Fibroblast of the aortic adventitia (primary cell): Measurements from ENCODE around the gene AKAP10. TPM values are rescaled to one million over a fixed set of nuclear protein-coding genes. Genes with fewer than 3 reads are reported as not detected.
A peak's percentile ranks its signal among the peaks of the same experiment; 100 is the strongest.
"Not testable (repeated sequence)": the region's sequence is repeated elsewhere in the genome, so short reads cannot be mapped to it uniquely, and the experiment has no call there.

ENCODE experiments used
- DNase-seq: peaks from one replicate; pipeline ENCODE4 v3.0.0-alpha.2; 2010; ENCODE audit warnings: low read depth
- H3K4me3 ChIP-seq: 2 replicates; pipeline ENCODE4 v1.5.1; 2011; ENCODE audit warnings: low read depth, mild to moderate bottlenecking, control low read depth, low read length, moderate library complexity
- small RNA-seq: library from RNA; depleted of rRNA; stranded (forward); fragments of <200 nt; gene quantifications from one replicate; pipeline ENCODE3, GENCODE V24; 2012
- total RNA-seq: library from RNA; depleted of rRNA; stranded (reverse); fragments of >200 nt; gene quantifications from 2 replicates; pipeline ENCODE4 v1.2.3, GENCODE V29; 2012; ENCODE audit warnings: low replicate concordance
- TF ChIP-seq, protein P1 (sequence below): IDR thresholded peaks from 2 replicates; pipeline ENCODE4 v1.5.1; 2011; ENCODE audit warnings: mild to moderate bottlenecking, low read length, control low read depth, inconsistent platforms; ENCODE audit not compliant: insufficient read depth

AKAP10 gene
- total RNA-seq, 1 donor, result 26.8 TPM

DNA sequence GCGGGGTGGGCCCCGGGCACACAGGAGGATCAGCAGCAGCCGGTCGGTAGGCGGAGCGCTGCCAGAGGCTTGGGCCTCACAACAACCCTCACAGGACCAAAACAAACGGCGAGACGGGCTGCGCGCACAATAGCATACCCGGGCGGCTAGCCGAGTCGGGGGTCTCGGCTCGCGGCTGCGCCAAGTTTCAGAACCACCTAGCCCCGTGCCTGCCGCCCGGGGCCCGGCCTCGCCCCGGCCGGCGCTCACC, 110.6 kb downstream of the AKAP10 start:
- TF ChIP-seq, protein P1, sequence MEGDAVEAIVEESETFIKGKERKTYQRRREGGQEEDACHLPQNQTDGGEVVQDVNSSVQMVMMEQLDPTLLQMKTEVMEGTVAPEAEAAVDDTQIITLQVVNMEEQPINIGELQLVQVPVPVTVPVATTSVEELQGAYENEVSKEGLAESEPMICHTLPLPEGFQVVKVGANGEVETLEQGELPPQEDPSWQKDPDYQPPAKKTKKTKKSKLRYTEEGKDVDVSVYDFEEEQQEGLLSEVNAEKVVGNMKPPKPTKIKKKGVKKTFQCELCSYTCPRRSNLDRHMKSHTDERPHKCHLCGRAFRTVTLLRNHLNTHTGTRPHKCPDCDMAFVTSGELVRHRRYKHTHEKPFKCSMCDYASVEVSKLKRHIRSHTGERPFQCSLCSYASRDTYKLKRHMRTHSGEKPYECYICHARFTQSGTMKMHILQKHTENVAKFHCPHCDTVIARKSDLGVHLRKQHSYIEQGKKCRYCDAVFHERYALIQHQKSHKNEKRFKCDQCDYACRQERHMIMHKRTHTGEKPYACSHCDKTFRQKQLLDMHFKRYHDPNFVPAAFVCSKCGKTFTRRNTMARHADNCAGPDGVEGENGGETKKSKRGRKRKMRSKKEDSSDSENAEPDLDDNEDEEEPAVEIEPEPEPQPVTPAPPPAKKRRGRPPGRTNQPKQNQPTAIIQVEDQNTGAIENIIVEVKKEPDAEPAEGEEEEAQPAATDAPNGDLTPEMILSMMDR, result peak; percentile 44
- peak overlapping the region; percentile 74 for H3K4me3 ChIP-seq
- peak; percentile 56 for DNase-seq

DNA sequence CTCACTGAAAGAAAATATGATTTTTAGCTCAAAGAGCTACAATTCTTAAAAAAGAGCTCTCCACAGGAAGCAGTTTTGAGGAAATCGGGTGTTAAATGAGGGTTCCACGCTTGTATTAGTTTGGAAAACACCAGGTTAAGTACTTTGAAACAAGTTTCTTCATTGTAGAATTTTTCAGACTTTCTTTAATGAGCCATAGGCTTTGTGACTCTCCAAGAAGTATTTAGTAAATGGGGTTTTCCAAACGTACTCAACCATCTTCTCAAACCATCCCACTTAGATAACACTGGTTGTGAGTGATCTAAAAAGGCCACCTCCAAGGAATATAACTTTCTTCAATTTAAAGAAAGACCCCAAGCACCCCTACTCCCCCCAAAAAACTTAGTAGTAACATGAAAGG, 112.6 kb downstream of the AKAP10 start:
- TF ChIP-seq, protein P1, result no peak
- no peak overlapping the region for H3K4me3 ChIP-seq
- no peak for DNase-seq

DNA sequence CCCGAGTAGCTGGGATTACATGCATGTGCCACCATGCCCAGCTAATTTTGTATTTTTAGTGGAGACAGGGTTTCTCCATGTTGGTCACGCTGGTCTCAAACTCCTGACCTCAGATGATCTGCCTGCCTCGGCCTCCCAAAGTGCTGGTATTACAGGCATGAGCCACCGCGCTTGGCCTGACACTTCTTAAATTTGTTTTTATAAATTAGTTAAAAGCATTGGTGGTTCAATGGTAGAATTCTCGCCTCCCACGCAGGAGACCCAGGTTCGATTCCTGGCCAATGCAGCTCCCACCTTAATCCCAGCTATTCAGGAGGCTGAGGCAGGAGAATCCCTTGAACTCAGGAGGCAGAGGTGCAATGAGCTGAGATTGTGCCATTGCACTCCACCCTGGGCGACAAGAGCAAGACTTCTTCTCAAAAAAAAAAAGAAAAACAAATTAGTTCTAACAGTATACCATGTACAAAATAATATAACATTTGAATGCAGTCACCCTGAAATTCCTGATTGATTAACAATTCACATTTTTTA, 116.9 kb downstream of the AKAP10 start:
- not testable (repeated sequence) for H3K4me3 ChIP-seq, DNase-seq

DNA sequence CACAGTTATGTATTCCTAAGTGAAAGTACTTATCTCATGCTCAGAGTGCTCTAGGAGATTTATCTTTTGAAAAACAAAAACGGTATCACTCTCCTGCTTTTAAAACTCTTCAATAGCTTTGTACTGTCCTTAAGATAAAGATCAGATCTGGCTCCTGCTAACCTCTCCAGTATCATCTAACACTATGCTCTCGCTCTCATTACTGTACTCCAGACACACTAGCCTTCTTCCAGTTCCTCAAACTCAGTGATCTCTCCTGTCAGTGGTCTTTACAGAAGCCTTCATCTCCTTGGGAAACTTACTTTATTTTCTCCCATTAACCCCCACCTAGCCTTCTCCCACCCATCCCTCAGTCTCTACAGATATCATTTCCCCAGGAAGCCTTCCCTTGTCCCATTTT, 120.0 kb downstream of the AKAP10 start:
- TF ChIP-seq, protein P1, result no peak
- no peak overlapping the region for H3K4me3 ChIP-seq
- no peak for DNase-seq

Small RNAs within 50 kb of the gene (small RNA-seq; reads per million reads assigned to genes)
- not detected for gene AC015726.2

Other genes starting within 250 kb of the AKAP10 start
- gene ALDH3A1, start 229.5 kb downstream of the AKAP10 start, total RNA-seq, result 0.54 TPM in 1 of 2 replicates, not detected in the other
- 20.4 and 22.1 TPM in 2 replicates for gene ULK2, start 109.9 kb downstream of the AKAP10 start, total RNA-seq
- 13.6 and 16.8 TPM in 2 replicates for gene SPECC1, start 31.5 kb upstream of the AKAP10 start, total RNA-seq